Measurements from ENCODE around the gene MYOCD.
A peak's percentile ranks its signal among the peaks of the same experiment; 100 is the strongest.

Gene MYOCD

DNA sequence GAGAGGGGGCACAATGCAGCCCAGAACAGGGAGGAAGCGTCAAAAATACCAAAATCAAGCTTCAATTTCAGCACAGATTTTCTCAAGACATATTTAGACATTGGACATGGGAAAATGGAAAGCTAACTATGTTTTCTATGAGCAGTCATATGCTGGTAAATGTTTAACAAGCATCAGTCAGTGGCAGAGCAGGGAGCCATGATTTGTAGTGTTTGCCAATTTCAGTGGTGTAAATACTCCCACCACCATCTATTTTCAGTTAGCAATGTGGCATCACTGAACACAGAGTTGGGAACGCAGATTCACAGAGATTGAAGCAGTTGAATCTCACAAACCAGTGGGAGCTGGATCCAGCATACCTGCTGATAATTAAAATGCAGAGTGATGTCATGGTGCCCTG, 24.6 kb upstream of the MYOCD start:
- DNase-seq = no peak

DNA sequence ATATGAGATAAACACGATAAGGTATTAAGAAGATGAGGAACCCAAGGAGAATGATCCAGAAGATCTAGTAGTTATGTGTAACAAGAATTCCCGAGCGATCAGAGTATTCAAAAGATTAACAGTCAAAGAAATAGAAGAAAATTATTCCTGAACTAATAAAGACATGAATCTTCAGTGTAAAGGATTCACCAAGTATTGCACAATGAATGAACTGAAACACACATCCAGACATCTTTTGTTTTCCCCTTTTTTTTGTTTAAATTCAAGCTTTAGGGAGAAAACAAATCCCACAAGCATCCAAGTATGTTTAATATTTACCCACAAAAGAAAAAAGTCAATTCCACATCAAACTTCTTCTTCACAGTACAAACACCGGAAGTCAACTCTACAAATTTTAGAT, 23.7 kb upstream of the MYOCD start:
- DNase-seq = no peak

DNA sequence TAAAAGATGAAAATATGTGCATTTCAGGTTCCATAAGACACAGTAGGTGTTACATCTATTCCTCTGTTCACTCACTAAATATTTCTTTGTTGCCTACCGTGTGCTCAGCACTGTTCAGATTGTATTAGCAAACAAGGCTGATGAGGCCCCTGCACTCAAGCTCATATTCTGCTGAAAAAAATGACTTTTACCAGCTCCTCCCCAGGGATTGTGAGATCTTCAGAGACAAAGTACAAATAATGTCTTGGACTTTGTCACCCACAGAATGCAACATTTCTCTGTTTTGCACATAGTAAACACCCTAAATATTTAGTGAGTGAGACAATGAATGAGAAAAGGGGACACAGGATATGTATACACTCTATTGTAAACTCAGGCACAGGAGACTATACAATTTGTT, 21.9 kb upstream of the MYOCD start:
- no peak for DNase-seq

DNA sequence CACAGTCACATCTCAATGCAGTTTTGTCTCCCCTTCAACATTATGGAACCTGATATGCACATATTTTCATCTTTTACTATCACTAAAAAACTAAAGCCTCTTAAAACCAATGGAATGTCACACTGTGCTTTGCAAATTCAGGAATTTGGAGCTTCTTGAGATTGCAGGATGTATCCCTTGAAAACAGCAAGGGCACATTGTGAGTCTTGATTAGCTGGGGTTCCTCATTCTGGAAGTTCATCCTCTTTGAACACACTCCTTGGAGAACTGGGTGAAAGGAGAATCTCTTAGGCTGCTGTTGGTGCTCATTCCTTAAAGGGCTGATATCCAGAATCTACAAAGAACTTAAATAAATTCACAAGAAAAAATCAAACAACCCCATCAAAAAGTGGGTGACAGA, 21.1 kb upstream of the MYOCD start:
- DNase-seq = no peak

DNA sequence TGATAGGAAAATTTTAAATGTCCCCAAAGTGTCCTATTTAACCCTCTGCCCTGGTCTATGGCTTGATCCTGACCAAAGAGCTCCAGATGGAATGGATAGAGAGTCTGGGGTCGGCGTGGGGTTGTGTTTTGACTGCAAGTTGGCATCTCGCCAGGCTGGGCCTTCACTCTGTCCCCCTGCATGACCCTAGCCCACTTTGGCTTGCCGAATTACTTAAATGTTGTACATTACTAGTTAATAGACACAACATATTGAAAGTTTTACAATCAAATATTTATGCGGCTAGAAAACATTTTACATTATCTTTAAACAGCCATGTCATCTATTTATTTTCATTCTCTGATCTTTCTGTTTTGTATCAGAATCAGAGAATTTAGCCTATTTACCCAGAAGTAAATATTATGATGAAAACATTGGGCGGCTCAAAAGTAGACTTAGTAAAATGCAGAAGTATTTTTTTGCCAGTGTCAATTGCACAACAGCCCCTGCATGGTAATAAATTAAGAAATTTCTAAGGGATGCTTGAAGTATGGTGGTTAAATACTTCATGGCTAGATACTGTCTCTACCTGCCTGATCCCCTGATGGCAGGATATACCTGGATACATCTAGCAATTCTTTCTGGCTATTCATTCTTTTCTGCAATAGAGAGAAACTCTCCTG, 18.8 kb upstream of the MYOCD start:
- DNase-seq = no peak

DNA sequence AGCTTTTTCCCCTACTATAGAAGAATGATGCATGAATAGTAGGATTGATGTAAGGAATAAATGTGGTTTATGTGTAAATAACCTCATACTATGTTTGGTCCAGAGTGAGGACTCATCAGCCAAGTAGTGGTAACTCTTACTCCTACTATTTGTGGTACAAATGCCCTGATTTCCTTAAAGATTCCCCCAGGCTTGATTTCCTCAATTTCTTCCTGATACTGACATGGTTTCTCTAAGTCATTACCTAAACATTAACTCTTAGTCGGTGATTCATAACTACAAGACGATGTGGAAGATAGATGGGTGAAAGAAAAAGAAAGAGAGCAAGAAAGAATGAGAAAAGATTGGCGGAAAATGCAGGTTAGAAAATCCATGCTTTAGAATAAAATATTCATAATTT, 17.2 kb upstream of the MYOCD start:
- no peak for DNase-seq

DNA sequence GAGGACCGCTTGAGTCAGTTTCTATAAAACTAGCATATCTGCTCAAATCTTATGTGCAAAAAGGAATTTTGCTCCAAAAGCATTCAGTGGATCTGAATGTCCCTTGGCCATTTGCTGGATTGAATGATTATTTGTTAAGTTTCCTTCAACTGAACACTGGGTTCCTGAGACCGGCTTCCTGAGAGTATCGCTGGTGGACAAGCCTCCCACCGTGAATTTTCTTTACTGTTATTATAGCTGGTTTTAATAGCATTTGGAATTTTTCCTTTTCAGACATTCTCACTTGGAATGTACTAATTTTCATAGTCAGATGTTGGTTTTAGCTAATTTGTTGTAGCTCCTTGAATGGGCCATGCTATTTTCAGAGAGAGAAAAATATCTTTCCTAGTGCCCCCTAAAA, 9.8 kb upstream of the MYOCD start:
- DNase-seq = peak; percentile 28

DNA sequence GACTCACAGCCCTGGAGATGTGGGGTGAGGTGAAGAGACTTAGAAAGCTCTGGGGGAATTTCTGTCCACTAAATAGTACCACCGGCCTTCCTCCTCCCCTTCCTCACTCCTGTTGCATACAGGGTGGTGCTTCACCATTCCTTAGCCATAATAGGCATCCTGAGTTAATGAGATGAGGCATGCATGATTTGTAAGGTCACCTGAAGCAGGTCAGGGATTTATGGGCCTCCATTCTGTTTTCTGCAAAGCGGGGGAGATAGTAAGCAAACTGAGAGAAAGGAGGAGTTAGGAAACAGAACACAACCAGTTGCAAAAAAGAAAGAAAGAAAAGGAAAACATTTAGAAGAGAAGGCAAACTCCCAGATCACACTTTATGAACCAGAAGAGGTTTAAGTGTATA, 9.3 kb upstream of the MYOCD start:
- DNase-seq = no peak

DNA sequence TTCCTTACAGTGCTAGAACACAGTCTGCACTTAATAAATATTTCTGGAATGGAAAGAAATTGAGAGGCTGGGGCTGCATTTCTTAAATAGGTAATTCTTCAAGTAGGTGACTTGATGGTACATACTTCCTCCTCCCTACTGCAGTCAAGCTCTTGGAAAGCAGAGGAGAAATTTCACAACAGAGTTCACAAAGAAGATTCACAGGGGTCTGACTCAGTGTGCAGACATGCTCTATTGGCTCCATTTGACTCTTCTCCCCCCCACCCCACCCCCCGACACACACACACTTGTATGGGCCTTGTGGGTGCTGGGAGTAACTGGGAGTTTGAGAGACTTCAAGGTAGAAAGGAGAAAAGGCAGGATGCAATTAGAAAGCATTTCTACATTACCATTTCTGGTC, 6.2 kb upstream of the MYOCD start:
- DNase-seq = peak; percentile 88

DNA sequence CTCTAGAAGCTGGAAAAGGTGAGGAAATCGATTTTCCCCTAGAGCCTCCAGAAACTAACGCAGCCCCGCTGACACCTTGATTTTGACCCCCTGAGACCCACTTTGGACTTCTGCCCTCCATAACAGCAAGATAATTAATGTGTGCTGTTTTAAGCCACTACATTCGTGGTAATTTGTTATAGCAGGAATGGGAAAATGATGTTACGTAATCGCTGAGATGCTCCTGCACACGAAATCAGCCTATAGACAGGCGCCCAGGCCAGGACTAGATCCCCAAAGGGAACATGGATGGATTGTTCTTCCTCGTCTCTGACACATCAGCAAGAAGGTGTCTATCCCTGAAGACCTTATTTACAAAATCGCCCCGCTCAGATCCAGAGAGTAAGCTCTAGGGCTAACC, 1.4 kb upstream of the MYOCD start:
- DNase-seq = no peak

DNA sequence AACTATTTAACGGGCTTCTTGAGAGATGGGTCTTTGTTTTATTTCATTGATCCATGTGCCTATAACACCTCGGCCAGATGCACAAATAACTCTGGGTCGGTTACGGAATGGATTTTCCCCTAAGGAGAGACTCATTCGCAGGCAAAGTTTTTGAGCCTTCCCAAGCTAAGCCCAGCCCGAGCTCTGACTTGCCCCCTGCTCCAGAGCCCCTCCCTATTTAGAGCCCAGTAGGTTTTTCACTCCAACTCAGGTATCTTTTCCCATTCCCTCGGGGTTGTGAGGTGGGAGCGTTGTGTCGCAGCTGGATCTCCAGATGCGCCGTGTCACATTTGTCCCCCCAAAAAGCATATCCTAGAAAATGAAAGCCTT, 812 bp upstream of the MYOCD start:
- no peak for DNase-seq

DNA sequence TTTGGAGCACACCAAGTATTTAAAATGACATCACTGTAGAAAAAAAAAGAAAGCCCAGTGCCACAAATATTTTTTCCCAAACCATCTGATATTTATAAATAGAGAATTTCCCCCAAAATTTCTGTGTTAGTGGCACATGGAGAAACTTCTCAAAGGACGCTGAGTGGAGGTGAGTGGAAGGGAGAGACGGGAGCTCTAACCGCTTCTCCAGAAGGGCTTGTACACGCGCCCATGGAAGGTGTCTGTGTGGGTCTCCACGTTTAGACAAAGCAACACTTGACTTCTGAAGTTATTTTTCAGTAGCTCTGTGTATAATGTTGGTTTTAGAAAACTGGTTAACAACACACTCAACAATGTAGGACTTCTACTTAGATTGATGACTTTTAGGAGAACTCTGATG, 1.0 kb downstream of the MYOCD start:
- DNase-seq = no peak

DNA sequence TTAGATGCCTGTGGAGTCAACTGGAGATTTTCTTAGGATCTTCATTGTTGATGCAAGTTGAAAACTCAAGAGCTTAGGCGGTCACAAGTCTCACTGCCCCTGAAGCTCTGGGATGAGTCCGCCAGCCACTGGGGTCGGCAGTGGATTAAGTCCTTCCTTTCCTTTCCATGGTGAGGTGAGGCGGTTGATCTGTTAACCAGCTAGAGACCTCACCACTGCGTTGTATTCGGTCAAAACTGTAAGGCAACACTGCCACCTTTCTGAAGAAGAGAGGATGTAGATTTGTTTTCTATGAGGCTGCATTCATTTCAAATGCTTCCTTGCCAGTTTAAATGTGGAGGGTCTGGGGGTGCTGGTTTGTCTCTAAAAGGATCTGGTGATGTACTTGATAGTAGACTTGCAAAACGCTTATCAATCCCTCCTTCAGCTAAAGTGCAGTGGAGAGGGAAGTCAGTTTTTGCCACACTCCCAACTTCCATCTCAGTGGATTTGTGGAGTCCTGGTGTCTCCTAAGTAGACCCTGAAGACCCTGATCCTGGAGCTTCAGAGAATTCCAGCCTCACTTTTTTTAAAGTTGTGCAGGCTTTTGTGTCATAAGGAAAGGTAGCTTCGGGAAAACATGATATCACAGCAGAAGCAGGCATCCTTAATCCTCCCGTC, 1.7 kb downstream of the MYOCD start:
- DNase-seq = peak; percentile 79

DNA sequence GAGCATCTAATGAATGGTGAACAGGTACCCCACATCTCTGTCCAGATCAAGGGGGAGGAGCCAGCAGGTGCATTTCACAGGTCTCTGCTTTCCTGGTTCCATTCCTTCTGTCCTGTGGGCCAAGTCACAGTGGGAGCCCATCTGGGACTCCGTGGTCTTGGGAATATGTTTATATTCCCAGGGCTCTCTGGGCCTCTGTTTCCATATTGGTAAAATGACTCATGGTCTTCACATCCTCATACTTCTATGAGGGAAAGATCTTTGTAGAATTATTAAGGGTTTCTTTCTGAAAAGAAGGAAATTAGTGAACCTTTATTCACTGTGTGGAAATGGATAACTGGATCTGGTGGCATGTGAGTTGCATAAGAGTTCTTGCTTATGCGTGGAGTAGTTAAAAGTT, 6.2 kb downstream of the MYOCD start:
- no peak for DNase-seq

DNA sequence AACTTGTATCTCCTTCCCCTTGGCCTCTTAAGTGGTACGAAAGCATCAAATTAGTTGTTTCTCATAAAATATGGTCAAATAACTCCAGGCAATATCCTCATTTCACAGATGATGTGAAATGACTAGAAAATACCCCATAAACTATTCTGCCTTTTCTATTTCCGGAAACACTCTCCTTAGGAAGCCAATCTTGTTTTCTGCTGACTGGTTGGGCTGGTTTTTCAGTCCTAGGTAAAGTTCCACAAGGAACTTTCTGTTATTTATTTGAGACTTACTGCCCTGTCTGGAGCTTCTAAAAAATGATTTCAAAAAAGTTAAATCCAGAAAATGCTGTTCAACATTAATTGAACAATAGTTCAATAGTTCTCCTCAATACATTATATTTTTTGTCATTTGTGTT, 7.3 kb downstream of the MYOCD start:
- no peak for DNase-seq

DNA sequence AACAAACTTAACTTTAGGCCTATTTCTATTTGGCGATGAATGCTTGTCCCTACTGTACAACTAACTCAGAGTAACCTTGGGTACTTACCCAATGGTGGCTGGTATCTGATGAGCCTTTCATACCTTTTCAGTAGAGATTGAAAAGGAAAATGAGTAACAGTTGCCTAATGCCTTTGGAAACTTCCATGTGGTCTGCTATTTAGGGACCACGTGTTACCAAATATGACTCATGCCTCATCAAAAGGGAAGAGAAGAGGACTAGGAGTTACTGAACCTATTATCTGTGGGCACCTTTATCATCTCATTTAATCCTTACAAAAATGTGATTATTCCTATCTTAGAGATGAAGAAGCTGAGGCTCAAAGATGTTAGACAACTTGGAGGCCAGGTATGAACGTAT, 8.1 kb downstream of the MYOCD start:
- DNase-seq = peak; percentile 27

DNA sequence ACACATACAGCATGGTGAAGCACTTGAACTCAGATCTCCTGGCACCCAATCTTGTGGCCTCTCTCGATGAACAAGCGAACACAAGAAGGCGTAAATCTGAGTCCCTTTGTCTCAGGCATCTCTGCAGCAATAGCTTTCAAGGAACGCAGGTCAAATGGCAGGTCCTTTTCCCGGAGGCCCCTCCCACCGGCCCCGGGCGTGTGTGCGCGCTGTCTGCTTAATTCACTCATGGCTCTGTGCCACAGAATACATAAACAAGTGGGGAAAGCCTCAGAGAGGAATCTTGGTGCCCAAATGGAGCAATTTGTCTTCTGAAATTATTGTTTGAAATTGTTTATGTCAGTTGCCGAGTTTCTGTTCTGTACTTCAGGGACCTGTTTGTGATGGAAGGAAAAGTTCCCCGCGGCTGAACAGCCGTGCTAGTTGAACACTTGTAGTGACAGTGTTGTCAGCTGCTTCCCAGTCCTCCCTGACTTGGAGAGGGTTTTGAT, 14.8 kb downstream of the MYOCD start:
- DNase-seq = no peak

DNA sequence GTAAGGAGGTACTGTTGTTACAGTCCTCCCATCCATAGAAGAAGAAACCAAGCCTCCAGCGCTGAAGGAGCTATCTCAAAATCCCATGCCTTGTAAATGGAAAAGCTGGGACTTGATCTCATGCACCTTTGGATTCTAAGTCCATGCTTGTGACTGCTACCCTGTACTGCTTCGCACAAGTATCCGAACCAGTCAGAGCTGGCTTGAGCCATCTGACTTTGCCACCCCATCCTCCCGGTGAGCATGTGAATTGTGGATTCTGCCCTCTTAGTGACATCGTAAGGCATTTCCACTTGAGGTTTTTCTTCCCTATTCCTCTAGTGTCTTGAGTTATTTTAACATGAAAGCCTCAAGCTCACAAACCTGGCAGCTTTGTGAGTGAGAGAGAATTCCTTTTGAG, 15.3 kb downstream of the MYOCD start:
- no peak for DNase-seq

DNA sequence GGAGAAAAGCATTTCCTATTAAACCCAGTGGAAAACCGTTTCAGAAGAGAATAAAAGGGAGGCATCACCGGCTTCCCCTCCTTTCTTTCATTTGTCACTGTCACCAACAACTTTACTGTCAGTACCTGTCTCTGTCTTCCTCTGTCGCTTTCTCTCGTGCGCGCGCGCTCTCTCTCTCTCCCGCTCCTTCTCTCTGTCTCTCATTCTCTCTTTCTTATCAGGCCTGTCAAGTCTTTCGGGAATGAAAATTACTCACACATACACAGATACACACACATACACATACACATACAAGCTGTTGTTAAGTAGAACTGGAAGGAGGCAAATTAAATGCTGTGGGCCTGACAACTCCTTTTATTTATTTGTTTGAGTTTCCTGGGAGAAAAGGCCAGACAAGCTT, 17.6 kb downstream of the MYOCD start:
- DNase-seq = no peak

DNA sequence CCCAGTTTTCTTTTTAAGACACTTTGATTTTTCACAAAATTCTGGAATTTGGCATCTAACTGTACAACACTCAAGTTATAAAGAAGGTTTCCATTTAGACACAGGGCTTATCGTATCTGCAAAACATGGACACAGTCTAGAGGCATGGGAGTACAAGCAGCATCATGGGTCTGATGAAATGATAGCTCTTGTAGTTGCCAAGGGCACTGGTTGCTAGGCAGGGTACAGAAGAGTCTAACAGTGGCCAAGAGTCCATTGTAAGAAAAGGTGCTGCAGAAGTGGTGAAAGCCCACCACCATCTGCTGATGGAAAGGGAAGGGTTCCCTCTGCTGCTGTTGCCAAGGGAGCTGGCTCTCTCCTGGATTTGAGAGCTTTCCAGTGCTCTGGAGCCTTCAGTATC, 20.8 kb downstream of the MYOCD start:
- no peak for DNase-seq

DNA sequence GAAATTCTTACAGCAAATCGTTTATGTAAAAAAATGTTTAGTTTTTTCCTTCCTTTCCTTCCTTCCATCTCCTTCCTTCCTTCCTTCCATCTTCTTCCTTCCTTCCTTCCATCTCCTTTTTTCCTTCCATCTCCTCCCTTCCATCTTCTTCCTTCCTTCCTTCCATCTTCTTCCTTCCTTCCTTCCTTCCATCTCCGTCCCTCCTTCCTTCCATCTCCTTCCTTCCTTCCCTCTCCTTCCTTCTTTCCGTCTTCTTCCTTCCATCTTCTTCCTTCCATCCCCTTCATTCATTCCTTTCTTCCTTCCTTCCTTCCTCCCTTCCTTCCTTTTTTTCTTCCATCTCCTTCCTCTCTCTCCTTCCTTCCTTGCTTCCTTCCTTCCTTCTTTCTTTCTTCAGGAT, 22.7 kb downstream of the MYOCD start:
- DNase-seq = no peak

DNA sequence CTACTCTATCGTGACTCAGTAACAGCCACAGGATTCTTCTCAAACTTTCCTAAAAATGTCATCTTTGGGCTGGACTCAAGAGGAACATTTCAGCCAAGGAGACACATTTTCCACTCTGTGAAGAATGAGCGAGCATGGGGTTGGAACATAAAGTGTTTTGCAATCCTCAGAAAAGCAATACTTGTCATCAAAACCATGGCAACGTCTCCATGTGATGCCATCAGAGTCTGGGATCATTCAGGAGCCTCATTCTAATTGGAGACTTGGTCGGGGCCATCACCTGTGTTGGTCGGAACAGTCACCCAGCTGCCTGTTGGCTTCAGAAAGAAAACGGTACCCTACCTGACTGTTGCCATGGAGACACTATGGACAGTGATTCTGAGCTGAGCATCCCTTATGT, 25.5 kb downstream of the MYOCD start:
- no peak for DNase-seq

DNA sequence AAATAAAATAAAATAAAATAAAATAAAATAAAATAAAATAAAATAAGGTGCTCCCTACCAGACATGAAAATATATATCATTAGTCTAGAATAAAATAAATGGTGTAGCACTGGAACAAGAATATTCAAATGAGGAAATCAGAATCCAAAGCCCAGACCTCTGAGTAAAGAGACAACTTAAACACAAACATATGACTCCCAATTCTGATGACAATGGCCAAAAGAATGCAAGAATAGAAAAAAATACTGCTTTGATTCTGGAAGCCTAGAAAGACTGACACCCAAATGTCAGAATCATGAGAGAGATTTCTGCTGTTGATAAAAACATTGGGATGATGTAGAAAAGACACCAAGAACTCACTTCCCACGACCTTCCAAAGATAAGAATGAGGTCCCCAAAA, 27.9 kb downstream of the MYOCD start:
- DNase-seq = peak; percentile 41

DNA sequence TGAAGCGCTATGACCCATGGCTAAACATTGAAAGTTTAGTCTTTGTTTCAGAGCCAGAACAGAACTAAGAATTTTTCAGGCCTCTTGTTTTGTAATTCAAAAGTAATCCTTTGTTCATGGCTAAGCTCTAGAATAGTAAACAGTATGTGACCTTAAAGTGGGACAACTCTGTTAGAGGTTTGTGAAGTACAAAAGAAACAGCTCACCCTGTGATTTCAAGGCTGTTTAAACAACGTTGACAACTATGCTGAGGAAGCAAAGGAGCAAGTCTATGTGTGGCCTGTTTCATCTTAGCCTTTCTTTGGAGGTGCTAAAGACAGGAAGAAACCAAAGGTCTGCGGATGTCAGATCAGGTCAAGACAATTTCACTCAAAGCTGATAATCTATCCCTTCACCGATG, 40.4 kb downstream of the MYOCD start:
- DNase-seq = no peak

DNA sequence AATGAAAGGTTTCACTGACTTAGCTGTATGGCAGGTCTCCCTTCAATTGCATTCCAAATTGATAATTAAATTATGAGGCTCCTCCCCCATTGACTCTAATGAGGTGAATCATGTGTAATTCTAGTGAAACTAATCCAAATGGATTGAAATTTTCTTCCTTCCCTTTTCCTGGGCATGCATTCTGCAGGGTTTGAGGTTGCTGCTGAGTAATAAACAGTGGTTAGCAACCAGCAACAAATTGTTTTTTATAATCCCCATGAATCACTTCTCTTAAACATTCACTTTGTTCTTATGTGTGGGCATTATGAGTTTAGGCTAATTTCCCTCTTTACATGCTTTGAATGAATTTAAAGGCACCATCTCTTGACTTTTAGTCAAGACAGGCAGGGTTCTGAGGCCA, 43.4 kb downstream of the MYOCD start:
- DNase-seq = peak; percentile 43
